Middle frontal gyrus (tissue), 1 donor: ENCODE results near the gene CDC73.
"Not testable (repeated sequence)": the region's sequence is repeated elsewhere in the genome, so short reads cannot be mapped to it uniquely, and the experiment has no call there.

Experiments
- DNase-seq: peaks from one replicate; pipeline ENCODE4 v3.0.0-alpha.2; 2015; ENCODE audit warnings: low spot score; ENCODE audit errors: extremely low spot score

CDC73 gene

DNA sequence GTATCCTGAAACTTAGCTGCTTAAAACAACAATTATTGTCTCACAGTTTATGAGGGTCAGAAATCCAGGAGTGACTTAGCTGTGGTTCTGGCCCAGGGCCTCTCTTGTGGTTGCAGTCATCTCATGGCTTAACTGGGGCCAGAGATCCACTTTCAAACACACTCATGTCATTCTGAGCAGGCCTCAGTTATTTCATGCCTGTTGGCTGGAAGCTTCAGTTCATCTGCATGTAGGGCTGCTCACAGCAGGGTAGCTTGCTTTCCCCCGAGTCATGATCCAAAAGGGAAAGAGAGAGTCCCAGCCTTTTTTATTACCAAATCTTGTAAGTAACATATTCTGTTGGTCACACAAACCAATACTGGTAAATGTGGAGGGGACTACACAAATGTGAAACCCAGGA is 161.2 kb downstream of the CDC73 start:
- no peak for DNase-seq

DNA sequence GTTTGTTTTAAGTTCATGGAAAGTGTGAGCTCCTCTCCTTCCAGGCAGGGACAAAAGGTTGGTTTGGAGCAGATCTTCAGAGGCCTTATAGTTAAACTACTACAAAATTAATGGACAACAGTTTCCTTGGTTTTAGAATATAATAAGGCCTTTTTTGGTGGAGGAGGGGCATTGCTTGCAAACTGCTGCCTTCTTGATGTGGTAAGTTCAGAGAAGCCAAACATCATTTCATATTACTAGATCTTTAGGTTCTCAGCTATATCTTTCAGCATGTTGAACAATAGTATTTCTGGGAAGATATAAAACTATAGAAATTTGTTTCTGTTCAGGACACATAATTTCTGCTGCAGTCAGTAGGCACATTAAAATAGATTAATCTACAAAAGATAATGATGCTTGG is 162.4 kb downstream of the CDC73 start:
- no peak for DNase-seq

DNA sequence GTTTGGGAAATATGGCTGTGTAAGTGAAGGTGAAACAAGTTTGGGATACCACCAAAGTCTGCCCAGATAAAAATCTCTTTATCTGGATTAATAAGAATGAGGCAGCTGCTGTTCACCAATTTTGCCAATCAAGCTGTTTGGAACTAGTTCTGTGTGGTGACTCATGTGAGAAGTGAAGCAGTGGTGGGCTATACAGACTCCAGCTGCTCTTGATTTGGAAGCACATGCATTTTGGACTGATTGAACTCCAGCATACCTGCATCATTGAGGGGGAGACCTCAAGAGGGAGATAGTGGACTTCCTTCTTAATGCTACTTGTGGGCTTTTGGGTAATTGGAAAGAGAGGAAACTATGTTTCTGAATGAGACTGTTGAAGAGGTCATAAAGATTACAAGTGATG is 163.8 kb downstream of the CDC73 start:
- DNase-seq = no peak

DNA sequence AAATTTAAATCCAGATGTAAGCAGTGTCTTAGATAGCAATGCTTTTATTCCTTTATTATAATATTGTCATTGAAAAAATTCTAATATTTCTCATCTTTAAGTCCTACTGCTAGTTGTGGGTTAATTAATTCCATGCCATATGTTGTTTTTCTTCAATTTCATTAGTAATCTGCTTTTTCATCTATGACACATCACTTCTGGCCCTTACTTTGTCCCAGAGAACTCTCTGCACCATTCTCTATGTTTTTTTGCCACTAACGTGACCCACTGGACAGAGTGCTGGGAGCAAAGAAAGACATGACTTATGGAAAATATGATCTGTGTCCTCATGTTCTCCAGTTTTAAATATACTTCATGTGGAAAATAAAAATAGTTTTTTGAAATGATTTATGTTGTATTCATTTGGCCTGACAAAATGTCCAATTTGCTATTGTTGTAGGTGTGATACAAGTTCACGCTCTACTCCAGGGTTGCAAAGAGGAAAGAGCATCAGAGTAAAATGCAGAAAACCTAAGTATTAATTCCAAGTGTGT is 166.8 kb downstream of the CDC73 start:
- not testable (repeated sequence) for DNase-seq

DNA sequence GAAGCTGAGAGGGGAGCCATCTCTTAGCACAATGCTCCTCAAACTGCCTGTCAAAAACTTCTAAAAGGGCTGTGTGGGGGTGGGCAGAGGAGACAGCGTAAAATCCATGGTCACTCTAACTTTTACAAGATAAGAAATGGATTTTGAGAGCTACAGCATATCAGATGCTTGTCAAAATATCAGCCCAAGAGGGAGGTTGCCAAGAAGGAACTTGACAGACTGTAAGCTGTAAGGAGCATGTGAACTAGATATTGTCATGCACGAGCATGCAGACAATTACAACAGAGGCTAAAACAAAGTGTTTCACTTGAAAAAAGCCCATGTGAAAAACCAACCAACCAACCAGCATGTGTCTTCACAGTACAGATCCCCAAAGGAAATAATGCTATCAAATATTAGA is 171.9 kb downstream of the CDC73 start:
- no peak for DNase-seq

DNA sequence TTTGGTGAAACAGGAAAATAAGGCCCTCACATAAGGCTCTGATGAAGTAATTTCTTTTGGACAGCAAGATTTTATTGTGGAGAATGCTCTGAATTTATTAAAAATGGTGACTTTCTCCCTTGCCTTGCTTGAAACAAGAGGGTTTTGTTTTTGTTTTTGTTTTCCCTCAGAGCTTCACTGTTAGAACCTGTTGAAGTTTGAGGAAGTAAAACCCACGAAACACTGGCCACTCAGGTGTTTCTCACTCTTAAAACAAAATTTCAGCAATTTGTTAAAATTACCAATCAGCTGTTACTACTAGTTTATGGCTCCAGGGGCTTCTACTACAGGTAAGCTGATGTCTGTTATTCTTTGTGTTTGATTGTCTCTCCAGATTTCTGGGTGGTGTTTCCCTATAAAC is 177.2 kb downstream of the CDC73 start:
- no peak for DNase-seq

DNA sequence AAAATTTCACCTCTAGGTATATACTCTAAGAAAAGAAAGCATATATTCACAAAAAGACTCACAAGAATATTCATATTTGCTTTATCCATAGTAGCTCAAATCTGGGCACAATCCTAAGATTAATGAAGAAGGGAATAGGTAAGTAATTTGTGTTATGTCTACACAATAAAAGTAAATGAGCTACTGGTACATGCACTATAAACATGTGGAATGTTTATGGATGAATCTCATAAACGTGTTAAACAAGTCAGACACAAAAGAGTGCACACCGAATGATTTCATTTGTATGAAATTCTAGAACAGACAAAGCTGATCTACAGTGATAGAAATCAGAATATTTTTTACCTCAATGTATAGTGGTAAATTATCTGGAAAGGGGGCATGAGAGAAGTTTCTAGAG is 179.9 kb downstream of the CDC73 start:
- no peak for DNase-seq

DNA sequence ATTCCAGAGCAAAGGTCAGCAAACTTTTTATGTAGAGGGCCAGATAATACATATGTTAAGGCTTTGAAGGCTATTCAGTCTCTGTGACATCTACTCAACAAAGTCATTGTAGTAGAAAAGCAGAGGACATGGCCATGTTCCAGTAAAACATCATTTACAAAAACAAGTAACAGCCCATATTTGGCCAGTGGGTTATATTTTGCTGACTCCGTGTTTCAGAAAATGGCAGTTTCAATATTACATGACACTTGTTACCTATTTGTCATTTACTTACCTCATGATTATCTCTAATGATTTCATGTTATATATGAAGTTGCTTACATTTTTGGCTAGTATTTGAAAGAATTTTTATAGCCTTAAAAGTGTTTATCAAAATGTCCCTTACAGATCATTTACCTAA is 182.0 kb downstream of the CDC73 start:
- no peak for DNase-seq
